HG02973 (cell line): Measurements from ENCODE around the gene FNDC3B.

Experiments used
- ATAC-seq: cut with Tn5 transposase; IDR thresholded peaks from one replicate; pipeline ENCODE4 v1.9.1; 2021; ENCODE audit warnings: moderate library complexity; ENCODE audit not compliant: unreplicated experiment

The FNDC3B gene

DNA sequence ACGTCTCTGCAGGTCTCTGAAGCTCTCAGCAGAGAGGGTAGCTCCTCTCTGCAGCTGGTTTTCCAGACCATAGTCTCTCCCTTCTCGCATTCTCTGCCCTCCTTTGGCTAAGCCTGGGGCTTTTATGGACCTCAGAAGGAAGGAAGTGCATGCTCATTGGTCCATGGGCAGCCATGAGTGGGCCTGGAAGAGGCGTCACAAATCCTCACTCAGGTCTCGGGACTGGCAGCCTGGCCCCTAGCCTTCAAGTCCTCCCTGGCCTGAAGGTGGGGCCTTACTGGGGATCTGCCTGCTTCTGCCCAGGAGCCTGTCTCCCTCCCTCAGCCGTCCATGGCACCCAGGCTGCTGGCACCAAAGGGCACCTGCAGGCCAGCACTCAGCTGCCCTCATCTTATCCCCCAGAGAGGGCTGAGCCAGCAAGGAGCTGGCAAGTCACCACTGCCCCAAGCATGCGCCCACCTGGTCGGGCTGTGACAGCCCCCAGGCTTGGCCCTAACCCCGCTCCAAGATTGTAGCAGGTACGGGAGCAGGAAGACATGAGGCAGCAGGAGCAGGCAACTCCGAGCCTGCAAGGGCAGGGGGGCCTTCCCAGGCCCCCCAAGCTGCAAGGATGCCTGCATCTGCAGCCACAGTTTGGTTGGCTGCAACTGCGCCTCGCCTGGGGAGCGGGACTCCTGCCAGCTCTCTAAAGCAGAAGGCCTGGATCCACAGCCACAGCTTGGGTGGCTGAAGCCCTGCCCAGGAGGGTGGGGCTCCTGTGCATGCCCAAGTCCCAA is 371.5 kb downstream of the FNDC3B start:
- ATAC-seq = no peak

DNA sequence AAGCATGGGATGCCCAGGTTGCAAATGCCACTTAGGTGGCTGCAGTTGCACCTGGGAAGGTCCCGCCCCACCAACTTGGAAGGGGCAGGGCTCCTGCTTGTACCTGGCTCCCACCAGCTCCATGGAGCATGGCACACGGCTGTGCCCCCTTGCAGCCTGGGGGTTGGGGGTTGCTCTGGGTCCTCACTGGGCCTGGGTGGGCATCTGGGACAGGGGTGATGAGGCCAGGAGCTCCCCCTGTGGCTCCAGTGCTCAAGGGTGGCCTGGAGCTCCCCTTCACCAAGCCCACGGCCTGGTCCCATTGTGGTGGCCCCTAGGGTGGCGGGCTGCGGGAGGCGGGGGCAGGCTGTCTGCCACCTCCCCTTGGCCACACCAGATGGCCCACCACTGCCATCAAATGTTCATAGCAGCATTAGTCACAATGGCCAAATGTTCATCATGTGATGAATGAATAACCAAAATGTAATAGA is 372.1 kb downstream of the FNDC3B start:
- ATAC-seq = no peak

DNA sequence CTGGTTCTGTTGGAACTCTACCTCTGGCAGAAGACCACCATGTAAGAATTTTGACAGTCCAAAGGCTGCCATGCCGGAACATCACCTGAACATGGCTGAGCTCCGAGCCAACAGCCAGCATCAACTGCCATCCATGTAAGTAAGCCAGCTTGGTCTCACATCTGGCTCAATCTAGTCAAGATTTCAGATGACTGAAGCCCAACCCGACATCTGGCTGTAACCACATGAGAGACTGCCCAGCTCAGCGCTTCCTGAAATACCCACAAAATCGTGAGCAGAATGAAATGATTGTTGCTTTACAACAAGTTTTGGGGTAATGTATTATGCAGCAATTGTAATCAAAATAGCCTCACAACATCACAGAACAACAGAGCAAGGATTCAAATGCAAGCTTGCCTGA is 375.9 kb downstream of the FNDC3B start:
- ATAC-seq = no peak

GRCh38 chr3:172437713-172438112 is 398.3 kb downstream of the FNDC3B start:
- no peak for ATAC-seq

GRCh38 chr3:172438186-172438585 is 398.8 kb downstream of the FNDC3B start:
- ATAC-seq = no peak

DNA sequence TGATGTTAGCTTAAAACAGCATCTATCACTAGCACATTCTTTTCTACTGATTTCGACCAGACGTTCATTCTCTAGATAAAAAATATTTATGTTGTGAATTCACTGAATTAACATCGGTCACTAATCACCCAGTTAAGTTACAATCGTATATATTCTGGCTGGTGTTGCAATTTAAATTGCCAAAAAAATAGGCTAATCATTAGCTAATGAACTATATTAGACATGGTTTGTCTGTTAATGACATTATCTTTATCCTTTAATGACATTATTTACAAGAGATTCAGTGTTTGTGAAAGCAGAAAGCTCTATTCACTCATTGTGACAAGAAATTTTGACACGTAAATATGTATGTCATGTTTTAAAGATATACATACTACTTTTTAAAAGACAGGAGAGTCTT is 402.2 kb downstream of the FNDC3B start:
- no peak for ATAC-seq

DNA sequence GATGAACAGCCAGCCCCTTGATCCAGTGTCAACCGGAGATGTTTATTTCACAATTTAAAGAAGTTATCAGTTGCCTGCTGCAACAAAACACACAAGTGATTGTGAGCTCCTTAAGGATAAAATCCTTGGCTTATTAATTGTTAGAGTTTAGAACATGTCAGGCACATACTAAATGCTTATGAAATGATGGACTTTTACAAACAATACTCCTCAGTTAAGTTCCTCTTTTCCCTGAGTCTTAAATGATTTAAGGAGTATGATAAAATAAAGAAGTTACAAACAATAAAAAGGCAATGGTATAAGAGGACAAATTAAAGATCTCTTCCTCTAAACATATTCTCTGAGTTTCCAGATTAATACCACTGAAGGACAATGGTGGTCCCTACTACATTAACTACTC is 403.2 kb downstream of the FNDC3B start:
- ATAC-seq = no peak

DNA sequence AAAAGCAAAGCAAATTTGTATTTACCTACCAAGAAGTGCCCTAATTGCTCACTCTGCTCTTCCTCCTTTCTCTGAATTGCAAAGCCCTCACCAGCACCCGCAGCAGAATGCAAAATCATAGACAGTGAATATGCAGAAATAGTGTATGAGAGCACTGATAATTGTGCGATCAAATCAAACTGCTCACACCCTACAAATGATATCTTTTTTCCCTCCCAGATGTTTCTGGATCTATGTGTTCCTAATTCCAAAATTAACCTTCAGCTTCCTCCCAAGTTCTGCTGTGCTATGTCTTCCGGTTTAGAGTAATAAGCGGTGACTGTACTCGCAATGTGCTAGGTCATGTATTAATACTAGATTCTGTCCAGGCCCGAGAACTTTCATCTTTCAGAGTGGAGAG is 405.4 kb downstream of the FNDC3B start:
- no peak for ATAC-seq

- no peak for ATAC-seq
Measured at GRCh38 chr3:172446198-172446597, 406.8 kb downstream of the FNDC3B start.

DNA sequence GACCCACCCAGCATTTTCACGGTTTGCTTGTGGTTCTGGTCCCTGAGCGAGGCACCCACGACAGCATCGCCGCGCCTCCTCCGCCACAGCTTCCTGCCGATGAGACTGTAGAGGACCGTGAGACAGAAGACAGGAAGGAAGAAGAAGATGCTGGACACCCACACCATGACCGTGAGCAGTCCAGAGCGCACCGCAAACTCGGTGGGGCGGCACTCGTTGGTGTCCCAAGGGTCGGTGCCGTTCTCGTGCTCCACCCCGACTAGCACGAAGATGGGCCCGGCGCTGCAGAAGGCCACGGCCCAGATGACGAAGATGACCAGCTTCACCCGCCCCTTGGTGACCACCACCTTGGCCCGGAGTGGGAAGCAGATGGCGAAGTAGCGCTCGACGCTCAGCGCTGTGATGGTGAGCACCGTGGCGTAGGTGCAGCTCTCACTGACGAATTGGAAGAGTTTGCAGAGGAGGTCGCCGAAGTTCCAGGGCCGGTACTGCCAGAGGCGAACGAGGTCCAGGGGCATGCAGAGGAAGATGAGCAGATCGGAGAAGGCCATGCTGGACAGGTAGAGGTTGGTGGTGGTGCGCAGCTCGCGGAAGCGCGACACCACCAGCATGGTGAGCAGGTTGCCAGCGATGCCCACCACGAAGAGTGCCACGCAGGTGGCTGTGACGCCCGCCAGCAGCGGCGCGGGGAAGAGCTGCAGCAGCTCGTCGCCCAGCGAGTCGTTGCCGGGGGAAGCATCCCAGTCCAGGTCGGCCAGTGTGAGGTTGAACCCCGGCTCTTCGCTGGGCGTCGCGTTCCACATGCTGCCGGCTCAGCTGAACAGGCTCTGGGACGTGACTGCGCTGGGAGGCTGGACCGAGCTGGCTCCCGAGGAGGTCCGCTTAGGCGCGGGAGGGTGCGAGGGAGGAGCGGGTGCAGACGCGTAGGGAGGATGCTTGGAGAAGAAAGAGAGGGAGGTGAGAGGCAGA is 408.5 kb downstream of the FNDC3B start, which contains the start of gene GHSR:
Gene GHSR, minus strand, starts transcription at position 846 of the 969 bp plus-strand sequence. Its CDS starts 43 bp downstream, at position 803.
- ATAC-seq = no peak

- ATAC-seq = no peak
Measured at GRCh38 chr3:172448661-172449465, 409.5 kb downstream of the FNDC3B start.

GRCh38 chr3:172449466-172450149 is 410.2 kb downstream of the FNDC3B start:
- no peak for ATAC-seq
